ENCODE results near the gene PEBP1.

- no peak for TF ChIP-seq CTCF (IDR thresholded peaks at IDR 0.05; ENCODE audit: insufficient read depth, low read length, poor library complexity, severe bottlenecking)
- TF ChIP-seq EZH2phosphoT487 (conservative IDR thresholded peaks at IDR 0.05; ENCODE audit: low read length) = no peak
Observed at GRCh38 chr12:118166946-118167345, 31.0 kb downstream of the PEBP1 start.

All from SU-DHL-6 (cell line).